ENCODE results near the gene ID3.

ID3 gene

DNA sequence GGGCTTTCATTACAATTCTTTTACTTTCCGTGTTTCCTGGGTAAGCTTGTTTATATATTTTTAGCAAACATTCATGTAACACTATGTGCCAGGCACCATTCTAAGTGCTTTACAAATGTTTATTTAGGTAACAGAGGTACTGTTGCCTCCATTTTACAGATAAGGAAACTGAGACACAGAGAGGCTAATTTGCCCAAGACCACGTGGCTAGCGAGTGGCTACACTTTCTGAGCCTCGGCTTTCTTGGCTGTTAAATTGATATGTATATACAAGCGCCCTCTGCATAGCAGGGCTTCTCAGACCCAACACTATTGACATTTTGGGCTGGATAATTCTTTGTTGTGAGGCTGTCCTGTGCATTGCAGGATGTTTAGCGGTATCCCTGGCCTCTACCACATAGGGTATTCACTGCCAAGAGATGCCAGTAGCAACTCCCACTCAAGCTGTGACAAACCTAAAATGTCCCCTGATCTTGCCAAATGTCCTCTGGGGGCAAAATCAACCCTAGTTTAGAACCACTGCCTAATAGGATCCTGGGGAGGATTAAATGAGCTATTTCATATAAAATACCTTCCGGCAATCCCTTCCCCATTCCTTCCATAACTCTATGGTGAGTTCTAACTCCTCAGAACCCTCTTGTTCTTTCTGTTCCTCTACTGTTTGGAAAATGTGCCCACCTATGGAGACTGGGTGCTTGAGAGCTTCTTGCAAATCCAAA, 17.2 kb upstream of the ID3 start:
- Histone ChIP-seq H3K4me1 (ENCODE audit: insufficient read depth, insufficient read length) (peaks cover 4% of the 10 kb centered on the region), H3K9ac (ENCODE audit: insufficient read length, low read depth) (no peak overlapping the region), H3K4me3 (ENCODE audit: insufficient read length, low read depth) (no peak overlapping the region), H3K9me3 (ENCODE audit: insufficient read depth, low read length) (no peaks in the 10 kb centered on the region), H3K27me3 (ENCODE audit: insufficient read depth, insufficient read length) (no peaks in the 10 kb centered on the region), H3K36me3 (ENCODE audit: insufficient read depth, insufficient read length, low read length) (no peaks in the 10 kb centered on the region)
- TF ChIP-seq YY1 (IDR thresholded peaks at IDR 0.05; ENCODE audit: insufficient read depth, insufficient read length) (no peak), ZNF274 (IDR thresholded peaks at IDR 0.05; ENCODE audit: low read depth, low read length) (no peak), SUZ12 (IDR thresholded peaks at IDR 0.05; ENCODE audit: extremely low read depth, insufficient read depth, insufficient read length) (no peak)
- no peak for DNase-seq (ENCODE audit: low read depth, low spot score)

DNA sequence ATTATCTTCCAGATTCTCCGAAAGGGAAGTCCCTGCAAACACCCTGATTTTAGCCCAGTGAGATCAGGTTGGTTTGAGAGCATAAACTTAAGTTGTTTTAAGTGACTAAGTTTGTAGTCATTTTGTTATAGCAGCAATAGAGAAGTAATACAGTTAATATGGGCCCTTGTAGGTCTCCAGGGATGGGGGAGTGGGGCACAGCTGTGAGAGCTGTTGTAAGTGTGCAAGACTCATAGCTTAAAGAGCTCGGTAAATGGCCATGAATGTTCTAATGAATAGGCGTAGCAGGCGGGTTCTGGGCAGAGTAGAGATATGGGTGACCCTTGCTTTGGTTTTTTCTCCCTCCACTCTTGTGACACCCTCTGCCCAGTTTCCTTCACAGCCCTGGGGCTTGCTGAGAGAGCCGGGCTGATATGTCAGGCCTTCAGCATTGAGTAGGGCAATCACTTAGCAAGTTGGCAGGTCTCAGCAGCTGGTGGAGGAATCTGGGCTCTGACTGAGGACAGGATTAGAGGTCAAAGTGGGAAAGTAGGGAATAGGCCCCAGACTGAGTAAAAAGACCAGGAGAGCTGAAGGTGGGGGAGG, 16.0 kb upstream of the ID3 start:
- Histone ChIP-seq H3K4me3 (ENCODE audit: insufficient read length, low read depth) (no peak overlapping the region), H3K4me1 (ENCODE audit: insufficient read depth, insufficient read length) (peaks cover 4% of the 10 kb centered on the region), H3K9ac (ENCODE audit: insufficient read length, low read depth) (no peak overlapping the region), H3K36me3 (ENCODE audit: insufficient read depth, insufficient read length, low read length) (no peaks in the 10 kb centered on the region), H3K27me3 (ENCODE audit: insufficient read depth, insufficient read length) (no peaks in the 10 kb centered on the region), H3K9me3 (ENCODE audit: insufficient read depth, low read length) (no peaks in the 10 kb centered on the region)
- no peak for DNase-seq (ENCODE audit: low read depth, low spot score)
- TF ChIP-seq YY1 (IDR thresholded peaks at IDR 0.05; ENCODE audit: insufficient read depth, insufficient read length) (no peak), SUZ12 (IDR thresholded peaks at IDR 0.05; ENCODE audit: extremely low read depth, insufficient read depth, insufficient read length) (no peak), ZNF274 (IDR thresholded peaks at IDR 0.05; ENCODE audit: low read depth, low read length) (no peak)

DNA sequence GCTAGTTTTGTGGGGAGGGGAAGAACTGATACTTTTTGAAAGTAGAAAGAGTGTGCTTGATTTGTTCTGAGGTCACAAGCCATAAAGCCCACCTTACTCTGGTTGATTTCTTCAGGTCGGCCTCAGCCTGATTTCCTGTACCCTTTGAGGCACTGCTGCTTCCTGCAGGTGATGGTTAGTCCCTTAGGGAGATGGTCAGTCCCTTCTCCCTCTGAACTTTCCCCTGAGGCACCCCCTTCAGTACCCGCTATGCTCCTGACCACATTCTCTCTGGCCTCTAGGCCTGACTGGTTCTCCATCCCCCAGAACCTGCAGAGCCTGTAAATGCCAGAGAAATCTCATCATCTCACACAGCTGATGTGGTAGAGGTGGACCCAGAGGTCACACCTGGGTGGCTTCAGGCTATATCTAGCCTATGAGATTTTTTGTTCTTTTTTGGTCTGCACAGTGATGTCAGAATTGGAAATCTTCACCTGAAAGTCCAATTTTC, 15.0 kb upstream of the ID3 start:
- H3K27me3 ChIP-seq (ENCODE audit: insufficient read depth, insufficient read length) = no peaks in the 10 kb centered on the region
- no peak overlapping the region for H3K9ac ChIP-seq (ENCODE audit: insufficient read length, low read depth)
- no peak for DNase-seq (ENCODE audit: low read depth, low spot score)
- no peaks in the 10 kb centered on the region for H3K36me3 ChIP-seq (ENCODE audit: insufficient read depth, insufficient read length, low read length)
- TF ChIP-seq ZNF274 (IDR thresholded peaks at IDR 0.05; ENCODE audit: low read depth, low read length) (no peak), SUZ12 (IDR thresholded peaks at IDR 0.05; ENCODE audit: extremely low read depth, insufficient read depth, insufficient read length) (no peak), YY1 (IDR thresholded peaks at IDR 0.05; ENCODE audit: insufficient read depth, insufficient read length) (no peak)
- no peak overlapping the region for H3K4me3 ChIP-seq (ENCODE audit: insufficient read length, low read depth)
- H3K9me3 ChIP-seq (ENCODE audit: insufficient read depth, low read length) = no peaks in the 10 kb centered on the region
- H3K4me1 ChIP-seq (ENCODE audit: insufficient read depth, insufficient read length) = peaks cover 4% of the 10 kb centered on the region

DNA sequence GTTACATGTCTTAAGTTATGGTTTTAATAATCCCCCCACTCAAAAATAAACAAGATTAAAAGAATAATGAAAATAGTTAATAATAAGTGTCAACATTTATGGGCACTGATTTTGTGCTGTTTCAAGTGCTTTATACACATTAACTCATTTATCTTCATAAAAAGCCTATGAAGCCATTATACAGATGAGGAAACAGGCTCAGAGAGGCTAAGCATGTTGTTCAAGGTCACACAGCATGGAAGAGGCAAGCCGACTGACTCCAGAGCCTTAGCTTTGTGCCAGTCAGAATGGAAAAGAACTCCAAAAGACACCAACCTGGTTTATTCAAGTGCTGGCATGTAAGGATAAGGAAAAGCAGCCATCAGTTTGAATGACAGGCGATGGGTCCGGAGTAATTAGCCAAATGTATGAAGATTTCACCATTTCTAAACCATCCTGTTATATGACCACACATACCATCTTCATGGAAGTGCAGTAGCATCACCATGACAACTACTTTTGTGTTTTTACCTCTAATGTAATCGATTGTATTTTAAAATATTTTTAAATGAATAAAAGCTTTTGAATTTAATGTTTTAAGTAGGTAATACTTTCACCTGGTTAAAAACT, 14.4 kb upstream of the ID3 start:
- Histone ChIP-seq H3K9ac (ENCODE audit: insufficient read length, low read depth) (no peak overlapping the region), H3K27me3 (ENCODE audit: insufficient read depth, insufficient read length) (no peaks in the 10 kb centered on the region), H3K4me1 (ENCODE audit: insufficient read depth, insufficient read length) (peaks cover 7% of the 10 kb centered on the region), H3K36me3 (ENCODE audit: insufficient read depth, insufficient read length, low read length) (no peaks in the 10 kb centered on the region), H3K9me3 (ENCODE audit: insufficient read depth, low read length) (no peaks in the 10 kb centered on the region), H3K4me3 (ENCODE audit: insufficient read length, low read depth) (no peak overlapping the region)
- TF ChIP-seq SUZ12 (IDR thresholded peaks at IDR 0.05; ENCODE audit: extremely low read depth, insufficient read depth, insufficient read length) (no peak), ZNF274 (IDR thresholded peaks at IDR 0.05; ENCODE audit: low read depth, low read length) (no peak), YY1 (IDR thresholded peaks at IDR 0.05; ENCODE audit: insufficient read depth, insufficient read length) (no peak)
- DNase-seq (ENCODE audit: low read depth, low spot score) = no peak

DNA sequence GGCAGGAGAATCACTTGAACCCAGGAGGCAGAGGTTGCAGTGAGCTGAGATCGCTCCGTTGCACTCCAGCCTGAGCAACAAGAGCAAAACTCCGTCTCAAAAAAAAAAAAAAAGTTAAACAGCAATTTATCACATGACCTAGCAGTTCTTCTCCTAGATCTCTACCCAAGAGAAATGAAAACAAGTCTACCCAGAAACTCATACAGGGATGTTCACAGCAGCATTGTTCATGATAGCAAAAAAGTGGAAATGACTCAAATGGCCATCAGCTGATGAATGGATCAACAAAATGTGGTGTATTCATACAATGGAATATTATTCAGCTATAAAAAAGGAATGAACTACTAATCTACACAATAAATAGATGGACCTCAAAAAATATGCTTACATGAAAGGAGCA, 12.2 kb upstream of the ID3 start:
- Histone ChIP-seq H3K4me1 (ENCODE audit: insufficient read depth, insufficient read length) (peaks cover 2% of the 10 kb centered on the region), H3K9me3 (ENCODE audit: insufficient read depth, low read length) (no peaks in the 10 kb centered on the region)
- no peak for DNase-seq (ENCODE audit: low read depth, low spot score)

DNA sequence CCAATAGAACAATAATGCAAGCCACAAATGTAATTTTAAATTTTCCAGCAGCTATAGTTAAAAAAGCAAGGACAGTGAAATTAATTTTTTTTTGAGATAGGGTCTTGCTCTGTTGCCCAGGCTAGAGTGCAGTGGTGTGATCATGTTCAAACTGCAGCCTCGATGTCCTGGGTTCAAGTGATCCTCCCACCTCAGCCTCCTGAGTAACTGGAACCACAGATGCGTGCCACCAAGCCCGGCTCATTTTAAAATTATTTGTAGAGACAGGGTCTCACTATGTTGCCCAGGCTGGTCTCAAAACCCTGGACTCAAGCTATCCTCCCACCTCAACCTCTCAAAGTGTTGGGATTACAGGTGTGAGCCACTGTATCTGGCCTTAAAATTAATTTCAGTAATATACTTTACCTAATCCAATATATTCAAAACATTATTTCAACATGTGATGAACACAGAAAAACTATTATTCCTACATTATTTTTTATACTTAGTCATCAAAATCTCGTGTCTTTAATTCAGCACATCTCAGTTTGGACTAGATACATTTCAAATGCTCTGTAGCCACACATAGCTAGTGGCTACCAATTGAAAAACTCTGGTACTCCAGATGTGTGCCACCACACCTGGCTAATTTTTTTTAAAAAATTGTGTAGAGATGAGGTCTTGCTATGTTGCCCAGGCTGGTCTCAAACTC, 10.8 kb upstream of the ID3 start:
- peaks cover 5% of the 10 kb centered on the region for H3K4me1 ChIP-seq (ENCODE audit: insufficient read depth, insufficient read length)

More for the DNA sequence above, 12.2 kb upstream of the ID3 start:
- Histone ChIP-seq H3K4me3 (ENCODE audit: insufficient read length, low read depth) (no peak overlapping the region), H3K27me3 (ENCODE audit: insufficient read depth, insufficient read length) (no peaks in the 10 kb centered on the region), H3K36me3 (ENCODE audit: insufficient read depth, insufficient read length, low read length) (no peaks in the 10 kb centered on the region), H3K9ac (ENCODE audit: insufficient read length, low read depth) (no peak overlapping the region)
- TF ChIP-seq SUZ12 (IDR thresholded peaks at IDR 0.05; ENCODE audit: extremely low read depth, insufficient read depth, insufficient read length) = no peak
- TF ChIP-seq ZNF274 (IDR thresholded peaks at IDR 0.05; ENCODE audit: low read depth, low read length) = no peak
- TF ChIP-seq YY1 (IDR thresholded peaks at IDR 0.05; ENCODE audit: insufficient read depth, insufficient read length) = no peak

More for the DNA sequence above, 10.8 kb upstream of the ID3 start:
- H3K36me3 ChIP-seq (ENCODE audit: insufficient read depth, insufficient read length, low read length) = no peaks in the 10 kb centered on the region
- H3K4me3 ChIP-seq (ENCODE audit: insufficient read length, low read depth) = no peak overlapping the region
- no peaks in the 10 kb centered on the region for H3K9me3 ChIP-seq (ENCODE audit: insufficient read depth, low read length)
- H3K9ac ChIP-seq (ENCODE audit: insufficient read length, low read depth) = no peak overlapping the region
- no peaks in the 10 kb centered on the region for H3K27me3 ChIP-seq (ENCODE audit: insufficient read depth, insufficient read length)
- DNase-seq (ENCODE audit: low read depth, low spot score) = no peak
- TF ChIP-seq YY1 (IDR thresholded peaks at IDR 0.05; ENCODE audit: insufficient read depth, insufficient read length) (no peak), SUZ12 (IDR thresholded peaks at IDR 0.05; ENCODE audit: extremely low read depth, insufficient read depth, insufficient read length) (no peak), ZNF274 (IDR thresholded peaks at IDR 0.05; ENCODE audit: low read depth, low read length) (no peak)
